Middle frontal gyrus (tissue), 1 donor: Measurements from ENCODE around the gene APOL3.
"Not testable (repeated sequence)": the region's sequence is repeated elsewhere in the genome, so short reads cannot be mapped to it uniquely, and the experiment has no call there.

ENCODE experiments used
- DNase-seq: peaks from one replicate; pipeline ENCODE4 v3.0.0-alpha.2; 2015; ENCODE audit warnings: low spot score; ENCODE audit errors: extremely low spot score

Gene APOL3, protein sequence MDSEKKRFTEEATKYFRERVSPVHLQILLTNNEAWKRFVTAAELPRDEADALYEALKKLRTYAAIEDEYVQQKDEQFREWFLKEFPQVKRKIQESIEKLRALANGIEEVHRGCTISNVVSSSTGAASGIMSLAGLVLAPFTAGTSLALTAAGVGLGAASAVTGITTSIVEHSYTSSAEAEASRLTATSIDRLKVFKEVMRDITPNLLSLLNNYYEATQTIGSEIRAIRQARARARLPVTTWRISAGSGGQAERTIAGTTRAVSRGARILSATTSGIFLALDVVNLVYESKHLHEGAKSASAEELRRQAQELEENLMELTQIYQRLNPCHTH

DNA sequence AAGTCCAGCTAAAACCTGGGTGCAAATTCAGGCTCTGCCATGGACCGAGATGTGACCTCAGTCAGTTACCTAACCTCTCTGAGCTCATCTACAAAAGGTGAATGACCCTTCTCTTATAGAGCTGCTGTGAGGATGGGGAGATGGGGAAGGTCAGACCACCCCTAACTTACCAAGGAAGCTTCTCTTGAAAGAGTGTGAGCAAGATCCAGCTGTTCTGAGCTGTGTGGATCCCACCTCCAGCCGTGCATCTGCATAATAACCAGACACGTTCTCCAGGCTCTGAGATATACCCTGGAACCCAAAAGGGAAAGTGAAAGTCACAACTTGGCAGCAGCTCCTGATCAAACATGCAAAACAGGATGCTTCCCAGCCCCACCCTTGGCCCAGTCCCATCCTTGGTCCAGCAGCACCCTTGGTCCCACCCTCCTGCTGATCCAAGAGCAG is at the start of gene APOL3:
TSS of gene APOL3 (minus strand) at position 257 of the 444 bp plus-strand sequence. CDS start 11,700 bp downstream, outside the sequence.
- no peak for DNase-seq

DNA sequence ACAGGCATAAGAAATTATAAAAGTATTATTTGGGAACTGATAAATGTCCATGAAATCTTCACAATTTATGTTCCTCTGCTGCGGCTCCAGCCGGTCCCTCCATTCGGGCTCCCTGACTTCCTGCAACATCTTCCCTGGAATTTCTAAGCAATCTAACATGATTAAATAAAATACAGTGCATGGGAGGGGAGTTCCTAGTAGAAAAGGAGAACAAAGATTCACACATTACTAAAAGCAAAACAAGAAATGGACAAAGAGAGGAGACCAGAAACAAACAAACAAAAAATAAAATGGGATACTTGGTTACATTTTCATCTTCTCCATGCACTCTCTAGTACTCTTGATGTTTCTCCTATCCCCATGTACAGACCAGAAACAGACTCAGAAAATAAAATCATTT is 49.7 kb upstream of the APOL3 start:
- DNase-seq: no peak

DNA sequence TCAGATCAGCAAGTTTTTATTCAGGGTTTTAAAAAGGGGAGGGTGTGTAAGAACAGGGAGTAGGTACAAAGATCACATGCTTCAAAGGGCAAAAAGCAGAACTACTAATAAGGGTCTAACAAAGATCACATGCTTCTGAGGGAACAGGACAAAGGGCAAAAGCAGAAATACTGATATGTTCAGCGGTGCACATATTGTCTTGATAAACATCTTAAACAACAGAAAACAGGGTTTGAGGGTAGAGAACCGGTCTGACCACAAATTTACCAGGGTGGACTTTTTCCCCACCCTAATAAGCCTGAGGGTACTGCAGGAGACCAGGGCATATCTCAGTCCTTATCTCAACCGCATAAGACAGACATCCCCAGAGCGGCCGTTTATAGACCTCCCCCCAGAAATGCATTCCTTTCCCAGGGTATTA is 48.9 kb upstream of the APOL3 start:
- not testable (repeated sequence) for DNase-seq

DNA sequence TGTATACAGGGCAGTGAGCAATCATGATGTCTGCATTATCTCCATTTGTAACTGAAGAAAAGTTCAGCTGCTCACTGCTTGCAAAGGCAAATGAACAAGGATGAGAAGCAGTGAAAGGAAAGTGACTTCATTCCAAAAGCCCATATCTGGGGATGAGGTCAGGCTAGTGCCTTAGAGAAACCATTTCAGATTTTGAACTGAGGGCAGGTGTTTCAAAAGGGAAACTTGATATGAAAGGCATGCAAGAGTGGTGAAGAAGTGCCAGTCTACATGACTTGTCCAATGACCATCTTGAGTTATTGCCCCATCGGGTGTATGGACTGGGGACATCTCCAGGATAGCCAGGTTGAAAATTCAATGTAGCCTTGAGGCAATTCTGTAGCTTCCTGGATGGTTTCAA is 48.4 kb upstream of the APOL3 start:
- DNase-seq: no peak

DNA sequence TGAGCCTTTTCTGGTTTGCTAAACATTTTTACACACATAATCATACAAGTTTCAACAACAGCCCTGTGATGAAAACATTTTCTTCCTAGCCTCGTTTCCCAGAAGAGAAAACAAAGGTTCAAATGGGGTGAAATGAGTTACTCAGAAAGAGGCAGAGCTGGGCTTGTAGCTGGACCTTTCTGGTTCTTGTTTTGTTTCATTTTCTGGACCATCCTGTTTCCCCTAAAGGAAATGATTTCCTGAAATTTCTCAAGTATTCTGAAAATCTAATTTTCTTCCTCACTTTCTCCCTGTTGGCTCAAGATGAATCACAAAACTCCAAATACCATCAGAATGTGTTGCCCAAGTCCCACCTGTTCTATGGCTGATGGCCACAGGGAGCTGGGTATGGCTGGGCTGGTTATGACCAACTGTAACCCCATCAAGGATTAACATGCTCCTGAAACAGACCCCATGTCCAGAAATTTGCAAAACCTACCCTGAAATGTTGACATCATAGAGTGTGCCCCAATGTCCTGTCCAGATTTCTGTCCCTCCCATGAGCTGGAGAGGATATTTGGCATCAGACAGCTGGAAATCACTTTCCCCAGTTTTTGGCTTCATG is 47.7 kb upstream of the APOL3 start:
- DNase-seq: no peak

DNA sequence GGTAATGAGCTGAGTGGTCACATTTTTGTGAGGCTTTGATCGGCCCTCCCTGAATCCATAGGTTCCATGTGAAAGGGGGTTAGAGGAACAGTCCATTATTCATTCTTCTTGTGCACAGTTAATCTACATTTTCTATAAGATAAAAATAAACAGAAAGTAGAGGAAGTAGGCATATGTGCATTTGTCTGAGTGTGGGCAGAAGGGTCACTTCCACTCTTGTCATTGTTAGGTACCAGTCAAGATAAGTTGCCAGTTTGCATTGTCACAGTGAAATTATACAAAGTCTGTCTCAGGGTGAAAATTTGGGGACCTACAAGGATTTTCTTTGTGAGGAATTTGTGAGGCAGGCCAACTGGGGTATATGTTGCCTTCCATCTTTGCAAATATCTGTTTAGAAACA is 45.7 kb upstream of the APOL3 start:
- no peak for DNase-seq

DNA sequence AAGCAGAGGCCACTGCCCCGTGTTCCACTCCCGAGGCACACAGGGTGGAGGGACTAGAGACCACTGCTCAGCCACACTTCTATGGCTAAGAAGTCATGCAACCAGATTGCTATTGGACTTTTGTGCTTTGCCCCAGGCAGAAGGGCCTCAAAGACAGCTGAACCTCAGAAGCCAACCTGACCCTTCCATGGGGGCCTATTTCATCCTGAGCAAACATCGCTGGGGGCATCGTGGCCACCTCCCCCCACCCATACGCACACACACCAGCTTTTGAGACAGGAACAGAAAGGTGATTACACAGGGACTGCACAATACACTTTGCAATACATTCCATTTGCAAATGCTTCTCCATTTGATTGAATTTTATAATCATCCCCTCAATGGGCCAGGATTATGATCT is 45.0 kb upstream of the APOL3 start:
- DNase-seq: not testable (repeated sequence)

DNA sequence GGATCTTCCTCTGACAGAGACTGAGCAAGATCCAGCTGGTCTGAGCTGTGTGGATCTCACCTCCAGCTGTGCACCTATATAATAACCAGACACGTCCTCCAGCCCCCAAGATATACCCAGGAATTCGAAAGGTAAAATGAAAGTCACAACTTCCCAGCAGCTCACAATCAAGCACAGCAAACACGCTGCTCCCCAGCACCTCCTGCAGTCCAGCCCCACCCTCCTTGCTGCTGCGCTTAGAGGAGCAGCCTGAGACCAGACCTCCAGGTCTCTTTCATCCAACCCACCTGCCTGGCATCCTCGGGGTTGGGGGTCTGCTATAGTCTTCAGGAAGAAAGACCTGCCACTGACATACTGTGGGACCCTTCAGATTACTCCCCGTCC is 44.1 kb upstream of the APOL3 start:
- DNase-seq: no peak

DNA sequence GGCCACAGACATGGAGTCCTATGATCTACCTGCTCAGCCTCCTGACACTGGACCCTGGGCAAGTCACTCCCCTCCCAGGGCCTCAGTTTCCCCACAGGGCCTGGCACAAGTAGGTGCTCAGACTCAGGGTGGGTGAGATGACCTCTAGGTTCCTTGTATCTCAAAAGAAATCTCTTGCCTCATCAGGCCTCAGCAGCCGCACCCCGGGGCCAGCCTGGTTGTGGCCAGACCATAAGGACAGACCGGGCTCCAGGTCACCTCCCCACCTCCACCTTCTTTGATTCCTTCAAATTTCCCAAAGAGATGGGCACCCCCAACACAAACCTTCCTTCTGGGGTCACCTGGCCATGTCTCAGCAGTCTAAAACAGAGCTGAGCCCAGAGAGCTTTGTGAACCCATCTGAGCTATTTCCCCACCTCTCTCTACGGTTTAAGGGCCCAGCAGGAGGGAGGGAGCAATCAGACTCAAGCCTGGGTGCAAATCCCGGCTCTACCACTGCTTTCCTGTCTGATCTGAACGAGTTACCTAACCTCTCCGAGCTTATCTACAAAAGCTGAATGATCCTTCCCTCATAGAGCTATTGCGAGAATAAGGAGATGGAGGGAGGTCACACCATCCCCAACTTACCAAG is 43.6 kb upstream of the APOL3 start:
- DNase-seq: no peak

DNA sequence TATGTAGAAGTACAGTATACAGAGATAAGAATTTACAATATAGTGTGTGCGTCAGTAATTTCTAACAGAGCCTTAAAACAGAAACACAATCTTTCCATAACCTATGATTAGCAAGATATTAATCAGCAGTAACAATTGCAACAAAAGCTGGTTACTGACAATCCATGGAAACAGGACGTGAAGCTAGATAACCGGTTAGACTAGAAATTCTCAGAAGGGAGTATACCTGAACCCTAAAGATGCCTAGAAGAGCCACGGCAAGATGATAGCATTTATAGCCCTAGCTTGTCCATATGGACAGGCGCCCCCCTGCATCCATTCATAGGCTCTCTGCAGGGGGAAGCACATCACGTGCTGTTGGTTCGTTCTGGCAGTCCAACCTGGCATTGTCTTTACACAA is 42.9 kb upstream of the APOL3 start:
- not testable (repeated sequence) for DNase-seq

DNA sequence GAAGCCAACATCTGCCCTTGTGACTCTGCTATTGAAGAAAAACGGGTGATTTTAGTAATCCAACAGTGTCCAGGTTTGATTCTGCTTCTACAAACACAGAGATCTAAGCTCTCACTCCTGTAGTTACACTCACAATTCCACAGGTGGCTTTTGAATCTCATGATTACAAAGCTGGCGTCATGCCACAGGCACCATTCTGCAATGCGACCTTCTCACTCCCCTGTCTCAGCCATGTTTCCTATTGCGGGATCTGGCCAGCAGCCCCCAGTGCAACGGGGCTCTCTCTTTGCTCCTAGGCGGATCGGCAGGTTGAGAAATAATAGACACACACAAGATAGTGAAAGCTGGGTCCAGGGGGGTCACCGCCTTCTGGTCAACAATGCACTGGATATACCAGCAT is 42.4 kb upstream of the APOL3 start:
- not testable (repeated sequence) for DNase-seq

DNA sequence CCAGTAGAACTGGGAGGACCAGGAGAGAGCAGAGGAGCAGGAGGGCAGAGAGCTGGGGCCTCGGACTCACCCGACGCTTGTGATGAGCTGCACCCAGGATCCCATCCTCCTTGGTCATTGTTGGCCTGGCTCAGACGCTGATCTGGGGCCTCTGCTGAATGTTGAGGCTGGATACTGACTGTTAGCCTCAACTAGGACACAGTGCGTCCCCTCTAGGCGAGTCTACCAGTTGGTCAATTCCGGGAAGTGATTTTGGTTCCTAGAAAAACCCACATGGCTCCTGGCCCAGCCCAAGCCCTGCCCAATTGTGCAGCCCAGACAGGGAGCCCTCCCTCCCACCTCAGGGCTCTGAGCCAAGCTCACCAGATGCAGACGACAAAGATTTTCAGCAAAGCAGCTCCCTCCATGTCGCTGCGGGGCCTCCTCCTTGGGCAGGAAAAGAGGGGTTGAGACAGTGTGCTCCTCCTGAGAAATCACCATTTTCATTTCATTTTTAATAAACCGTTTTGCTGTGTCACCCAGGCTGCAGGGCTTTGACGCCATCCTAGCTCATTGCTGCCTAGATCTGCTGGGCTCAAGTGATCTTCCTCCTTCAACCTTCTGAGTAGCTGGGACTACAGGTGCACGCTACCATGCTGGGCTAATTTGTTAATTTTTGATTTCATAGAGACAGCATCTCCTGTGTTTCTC is 41.2 kb upstream of the APOL3 start, which contains the start of gene APOL4:
TSS of gene APOL4 (minus strand) at position 180 of the 690 bp plus-strand sequence. CDS start at position 105, 75 bp downstream.
- DNase-seq: no peak

DNA sequence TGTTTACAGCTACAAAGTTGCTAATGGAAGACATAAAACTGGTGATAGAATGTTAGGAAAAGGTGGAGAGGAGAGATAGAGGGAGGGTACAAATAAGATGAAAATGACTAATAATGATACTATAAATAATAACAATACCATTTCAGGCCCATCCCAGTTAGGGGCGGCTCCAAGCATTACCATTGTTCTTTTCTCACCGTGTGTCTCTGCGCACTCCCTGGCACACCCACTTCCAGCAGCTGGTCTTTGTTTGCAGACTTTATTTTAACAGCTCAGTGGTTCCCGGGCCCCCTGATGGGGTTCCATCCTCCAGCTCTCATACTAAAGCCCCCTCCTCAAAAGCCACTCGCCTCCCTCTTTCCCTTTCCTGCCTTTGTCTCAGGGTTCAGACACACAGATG is 40.5 kb upstream of the APOL3 start:
- not testable (repeated sequence) for DNase-seq

DNA sequence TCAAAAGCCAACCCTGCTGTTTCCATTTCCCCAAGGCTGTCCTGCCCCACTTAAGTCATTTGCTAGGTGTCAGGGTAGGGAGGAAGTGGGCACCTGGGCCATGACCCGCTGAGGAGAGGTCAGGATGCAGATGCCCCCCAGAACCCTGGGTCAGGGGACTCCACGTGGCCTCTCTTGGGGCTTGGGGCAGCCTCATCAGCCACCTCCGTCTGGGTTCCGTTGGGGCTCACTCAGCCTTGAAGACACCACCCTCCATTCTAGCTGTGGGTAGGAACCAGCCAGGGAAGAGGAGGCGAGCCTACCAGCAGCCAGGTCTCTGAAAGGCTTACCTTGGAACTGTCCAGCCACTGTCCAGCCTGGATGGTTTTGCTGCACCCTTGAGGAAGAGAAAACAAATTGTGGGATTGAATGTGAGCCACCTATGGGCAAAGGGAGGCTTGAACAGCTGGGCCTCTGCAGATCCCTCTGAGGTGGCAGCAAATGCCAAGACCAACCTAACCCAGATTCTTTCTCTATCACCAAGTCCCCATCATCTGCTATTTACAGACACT is 38.5 kb upstream of the APOL3 start:
- DNase-seq: no peak

DNA sequence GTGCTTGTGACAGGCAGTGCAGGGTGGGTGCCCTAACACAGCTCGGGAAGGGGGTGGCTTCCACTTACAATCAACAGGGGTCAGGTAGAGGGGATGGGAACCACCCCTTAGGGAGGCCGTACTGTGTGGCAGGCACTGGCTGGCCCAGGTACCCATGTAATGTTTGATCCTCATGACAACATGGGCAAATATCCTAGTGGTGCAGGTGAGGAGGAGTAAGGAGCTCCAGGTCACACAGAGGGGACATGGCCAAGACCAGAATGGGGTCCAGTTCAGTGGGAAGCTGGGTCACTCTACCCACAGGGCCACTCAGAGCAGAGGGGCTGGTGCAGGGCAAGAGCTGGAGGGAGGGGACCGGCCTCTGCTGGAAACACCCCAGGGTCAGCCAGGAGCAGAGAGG is 38.0 kb upstream of the APOL3 start:
- DNase-seq: no peak

DNA sequence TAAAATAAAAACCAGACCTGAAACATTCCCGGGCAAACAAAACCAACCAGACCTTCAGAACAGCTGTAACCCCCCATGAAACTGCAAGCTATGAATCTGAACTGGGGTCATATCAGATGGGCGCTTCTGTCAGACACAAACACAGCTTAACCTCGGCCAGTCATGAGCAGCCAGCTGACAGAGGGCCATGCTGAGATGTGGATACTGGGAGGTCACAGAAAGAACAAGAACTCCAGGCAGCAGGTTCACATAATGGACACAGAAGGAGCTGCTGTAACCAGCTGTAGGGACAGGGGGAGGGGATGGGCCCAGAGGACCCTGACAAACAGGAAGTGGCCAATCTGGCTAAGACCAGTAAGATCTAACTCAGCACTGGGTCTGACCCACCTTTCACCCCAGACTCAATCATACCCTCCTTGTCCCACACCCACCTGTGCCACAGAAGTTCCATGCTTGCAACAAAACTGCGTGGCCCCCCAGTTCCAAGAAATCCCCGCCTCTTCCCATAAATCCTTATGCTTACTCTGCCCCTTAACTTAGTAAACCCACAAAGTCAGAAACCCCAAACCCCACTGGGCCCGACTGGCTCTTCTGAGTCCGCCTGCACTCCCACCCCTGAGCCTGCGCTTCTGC is 37.1 kb upstream of the APOL3 start:
- no peak for DNase-seq

DNA sequence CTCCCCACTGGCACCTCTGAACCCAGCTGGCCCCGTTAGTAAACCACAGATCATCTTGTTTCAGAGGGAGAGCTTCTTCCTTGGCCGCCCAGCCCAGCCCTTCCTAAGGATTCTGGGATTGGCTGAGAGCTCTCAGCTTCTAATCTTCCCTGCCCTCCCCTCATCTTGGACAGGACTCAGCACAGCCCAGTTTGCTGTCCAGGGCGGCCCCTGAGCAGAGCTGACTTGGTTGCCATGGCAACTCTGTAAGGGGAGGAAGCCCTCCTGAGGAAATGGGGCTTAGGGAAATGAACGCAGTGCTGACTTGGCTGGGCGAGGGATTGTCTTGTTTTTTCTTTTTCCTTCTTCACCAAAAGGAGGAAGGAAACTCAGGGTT is 36.5 kb upstream of the APOL3 start:
- DNase-seq: no peak

DNA sequence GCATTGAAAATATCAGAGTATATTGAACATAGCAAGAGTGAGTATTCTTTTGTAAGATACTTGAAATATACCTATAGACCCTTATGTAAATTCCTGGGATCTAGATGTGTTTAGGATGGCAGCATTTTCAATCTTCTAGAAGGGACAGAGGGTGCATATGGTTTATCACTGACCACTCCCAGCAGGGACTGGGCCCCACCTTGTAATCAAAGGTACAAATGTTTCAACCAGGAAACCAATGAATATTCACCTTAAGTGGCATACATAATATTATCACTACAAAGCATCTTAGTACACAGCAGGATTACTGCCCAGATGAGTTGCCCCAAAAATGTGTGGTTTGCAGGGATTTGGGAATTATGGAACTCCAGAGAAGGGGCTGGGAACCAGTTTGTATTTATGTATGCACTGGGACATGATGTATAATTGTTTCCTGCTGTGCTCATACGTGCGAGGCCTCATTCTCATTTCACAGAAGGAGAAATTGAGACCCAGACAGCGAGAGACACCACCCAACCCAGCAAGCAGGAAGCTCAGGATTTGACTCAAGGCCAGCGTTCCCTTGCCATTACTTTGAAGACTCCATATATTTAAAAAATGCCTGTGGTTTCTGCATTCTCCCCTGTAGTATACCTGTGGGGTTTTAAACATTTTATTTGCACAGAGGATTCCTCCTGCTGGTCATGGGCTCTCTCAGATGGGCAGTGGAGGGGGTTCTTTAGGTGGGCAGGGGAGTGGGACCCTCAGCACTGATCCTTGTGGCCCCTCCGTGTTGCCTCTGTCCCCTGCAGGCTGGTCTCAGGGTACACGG is 35.9 kb upstream of the APOL3 start:
- DNase-seq: no peak

DNA sequence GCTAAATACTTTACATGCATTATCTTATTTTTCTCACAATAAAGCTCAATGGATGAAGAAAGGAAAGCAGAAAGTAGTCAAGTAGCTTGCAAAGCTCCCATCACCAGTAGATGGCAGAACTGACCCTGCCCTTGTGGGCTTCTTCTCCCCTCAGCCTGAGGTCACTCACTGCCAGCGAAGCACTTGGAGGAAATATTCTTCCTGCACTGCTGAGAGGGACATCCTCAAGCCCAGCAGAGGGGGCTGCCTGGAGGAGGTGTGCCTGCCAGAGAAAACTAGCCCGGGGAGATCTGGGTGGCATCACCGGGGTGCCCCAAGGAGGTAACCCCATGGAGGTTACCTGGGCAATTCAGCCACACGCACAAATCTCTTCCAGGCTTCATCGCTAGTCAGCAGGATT is 34.4 kb upstream of the APOL3 start:
- DNase-seq: no peak

DNA sequence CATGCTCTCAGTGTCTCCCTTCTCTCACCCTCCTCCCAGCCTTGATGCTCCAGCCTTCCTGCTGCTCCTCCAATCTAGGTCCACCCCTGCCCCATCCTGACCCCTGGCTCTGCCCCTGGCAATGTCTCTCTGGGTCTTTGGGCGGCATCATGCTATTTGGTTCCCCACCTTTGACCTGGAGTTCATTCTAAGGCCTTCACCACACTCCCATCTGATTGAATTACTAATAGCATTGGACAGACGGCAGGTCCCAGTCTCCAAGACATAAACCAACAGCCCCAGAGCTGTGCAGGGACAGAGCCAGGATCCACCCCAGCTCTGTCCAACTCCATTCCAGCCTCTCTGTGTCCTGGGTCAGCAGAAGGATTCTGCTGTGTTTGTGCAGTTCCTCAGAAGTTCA is 33.8 kb upstream of the APOL3 start:
- no peak for DNase-seq
